Spleen (tissue), 11 donors: ENCODE results near the gene TTC39B. TPM values are rescaled to one million over a fixed set of nuclear protein-coding genes. Genes with fewer than 3 reads are reported as not detected.

Experiments
- DNase-seq: peaks from one replicate; pipeline ENCODE4 v3.0.0-alpha.2; 2020
- H3K27ac ChIP-seq, 8 donors: fragments of 200-600 bp; sonication (generic) in 7 of 8; 1 replicate in 4 of 8; 2 replicates in 4 of 8; pipeline versions ENCODE4 v1.5.0 to v1.8.0; 2016 to 2021; ENCODE audit warnings: inconsistent platforms in 4 of 8, mild to moderate bottlenecking in 4 of 8, moderate library complexity in 1 of 8
- H3K27me3 ChIP-seq, 7 donors: fragments of 200-600 bp; sonication (generic) in 6 of 7; replicated peaks in 1 of 7; 1 replicate in 4 of 7; 2 replicates in 3 of 7; pipeline versions ENCODE4 v1.5.0 to v1.8.0; 2016 to 2021; ENCODE audit warnings: inconsistent platforms in 3 of 7, mild to moderate bottlenecking in 1 of 7
- H3K36me3 ChIP-seq, 6 donors: fragments of 200-600 bp; sonication (generic) in 5 of 6; 1 replicate in 4 of 6; 2 replicates in 2 of 6; pipeline versions ENCODE4 v1.5.0 to v1.8.0; 2016 to 2021; ENCODE audit warnings: inconsistent platforms in 2 of 6
- H3K4me1 ChIP-seq, 6 donors: fragments of 200-600 bp; sonication (generic) in 5 of 6; 1 replicate in 3 of 6; 2 replicates in 3 of 6; pipeline versions ENCODE4 v1.5.0 to v1.8.0; 2016 to 2021; ENCODE audit warnings: inconsistent platforms in 3 of 6
- H3K4me3 ChIP-seq, 8 donors: fragments of 200-600 bp; sonication (generic) in 7 of 8; 1 replicate in 4 of 8; 2 replicates in 4 of 8; pipeline versions ENCODE4 v1.5.0 to v1.8.0; 2016 to 2021; ENCODE audit warnings: inconsistent platforms in 4 of 8, mild to moderate bottlenecking in 4 of 8, moderate library complexity in 2 of 8
- H3K9me3 ChIP-seq, 8 donors: fragments of 200-600 bp; sonication (generic) in 7 of 8; 1 replicate in 4 of 8; 2 replicates in 4 of 8; pipeline versions ENCODE4 v1.5.0 to v1.8.0; 2016 to 2021; ENCODE audit warnings: inconsistent platforms in 4 of 8
- CTCF ChIP-seq, 11 experiments: fragments of 200-600 bp in 7 of 11; fragments of 450-650 bp in 4 of 11; sonication (generic) in 4 of 11; IDR thresholded peaks in 8 of 11; conservative IDR thresholded peaks in 3 of 11; 1 replicate in 7 of 11; 2 replicates in 4 of 11; pipeline versions ENCODE4 v1.4.0 to v1.8.0; 2016 to 2021; ENCODE audit warnings: antibody characterized with exemption in 11 of 11, inconsistent platforms in 4 of 11, mild to moderate bottlenecking in 1 of 11
- POLR2A ChIP-seq, 3 donors: fragments of 450-650 bp; IDR thresholded peaks; one replicate each; pipeline ENCODE4 v1.5.1; 2017; ENCODE audit warnings: antibody characterized with exemption in 3 of 3, mild to moderate bottlenecking in 1 of 3
- POLR2AphosphoS5 ChIP-seq, 3 donors: sonication (generic); formaldehyde crosslinking; IDR thresholded peaks; one replicate each; pipeline ENCODE4 v1.5.1; 2017; ENCODE audit warnings: antibody characterized with exemption in 3 of 3
- WGBS, 5 donors: extraction: QIAGEN DNeasy Blood & Tissue Kit in 3 of 5; methylation state at CpG; one replicate each; pipeline versions ENCODE4 v1.1.5 to v1.1.7; 2013 to 2018; 5-methylcytosine and 5-hydroxymethylcytosine counted together
- intact Hi-C: fragments of 100-400 bp; cut with DNase I; formaldehyde crosslinking; loops from one replicate; pipeline ENCODE4 v1.15.0; 2023; ENCODE audit warnings: low total_unique reads
- polyA plus RNA-seq, 3 donors: library from polyadenylated mRNA; stranded (reverse); fragments of 200-250 nt; gene quantifications; one replicate each; pipeline ENCODE4 v1.2.1, GENCODE V29; 2013
- total RNA-seq, 7 donors: library from RNA; depleted of rRNA in 3 of 7; stranded (reverse); fragments of >200 nt in 3 of 7; fragmentation: NEBNext Ultra II Directional in 4 of 7; extraction: Animal tissue kit (Norgen Biotek cat#: 25700) in 4 of 7; gene quantifications; one replicate each; pipeline versions ENCODE4 v1.1.0 to v1.2.1, GENCODE V29; 2016 to 2021
- donor health status: healthy with polysubstance abuse.
- donor health status: DM: no; HTN: no; CAD: no; lungs with moderate emphysema.
- donor health status: DM: no; HTN: no; CAD: no.
- donor health status: Bipolar disorder and iron deficiency.
- donor health status: healthy.
- donor health status: DM: no; HTN: no; CAD: no.
- donor health status: DM: yes; HTN: yes; CAD: no.

TTC39B gene
- total and polyA plus RNA-seq, 10 donors = 4.8 to 24.1 (median 19.0) TPM

GRCh38 chr9:15268317-15268716 lies 38.7 kb downstream of the TTC39B start:
- 80 to 92% (median 83%) methylated on average over 3 of the region's 3 CpGs for WGBS, 5 donors
- intact Hi-C loops = no loop called here
- Histone ChIP-seq H3K9me3 (no peaks in the 10 kb centered on the region), H3K4me1 (peaks cover 0 to 7% (median 0%) of the 10 kb centered on the region in 6 donors), H3K27me3 (no peaks in the 10 kb centered on the region), H3K36me3 (no peaks in the 10 kb centered on the region), H3K4me3 (no peak overlapping the region), H3K27ac (no peak overlapping the region)
- TF ChIP-seq POLR2AphosphoS5 (IDR thresholded peaks at IDR 0.05) = no peak
- no peak for TF ChIP-seq CTCF (IDR thresholded peaks at IDR 0.05 in 8 of 11, conservative IDR thresholded peaks at IDR 0.05 in 3 of 11)
- no peak for DNase-seq

DNA sequence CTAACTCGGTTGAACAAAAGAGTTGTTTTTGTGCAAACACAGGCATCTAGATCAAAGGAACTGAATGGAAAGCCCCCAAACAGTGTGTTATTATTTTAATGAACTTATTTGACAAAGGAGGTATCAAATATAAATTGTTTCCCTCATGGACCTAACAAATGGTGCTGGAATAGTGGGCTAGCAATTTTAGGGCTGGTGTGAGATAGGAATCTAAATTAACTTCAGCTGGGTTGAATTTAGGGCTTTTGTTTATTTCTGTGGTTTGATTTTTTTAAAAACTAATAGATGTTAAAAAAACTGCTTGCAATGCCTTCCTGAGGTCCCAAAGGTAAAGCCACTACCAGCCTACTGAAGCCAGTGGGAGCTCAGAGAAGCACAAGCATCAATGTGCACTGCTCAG lies 42.1 kb downstream of the TTC39B start:
- WGBS, 5 donors = 84 to 94% (median 88%) methylated on average over 1 of the region's 1 CpG
- TF ChIP-seq CTCF (IDR thresholded peaks at IDR 0.05 in 8 of 11, conservative IDR thresholded peaks at IDR 0.05 in 3 of 11) = no peak
- TF ChIP-seq POLR2AphosphoS5 (IDR thresholded peaks at IDR 0.05) = no peak
- no peak for DNase-seq
- no peak overlapping the region for H3K27ac ChIP-seq
- no peaks in the 10 kb centered on the region for H3K27me3 ChIP-seq
- intact Hi-C loops = no loop called here
- no peaks in the 10 kb centered on the region for H3K36me3 ChIP-seq
- no peaks in the 10 kb centered on the region for H3K9me3 ChIP-seq
- no peak overlapping the region for H3K4me3 ChIP-seq
- peaks cover 0 to 3% (median 0%) of the 10 kb centered on the region in 6 donors for H3K4me1 ChIP-seq

- Histone ChIP-seq H3K4me1 (peaks cover 0 to 3% (median 0%) of the 10 kb centered on the region in 6 donors), H3K36me3 (peaks cover 0 to 6% (median 0%) of the 10 kb centered on the region in 6 donors), H3K27me3 (no peaks in the 10 kb centered on the region), H3K27ac (no peak overlapping the region), H3K9me3 (no peaks in the 10 kb centered on the region), H3K4me3 (no peak overlapping the region)
- intact Hi-C loops = no loop called here
- DNase-seq = no peak
- no peak for TF ChIP-seq CTCF (IDR thresholded peaks at IDR 0.05 in 8 of 11, conservative IDR thresholded peaks at IDR 0.05 in 3 of 11)
- TF ChIP-seq POLR2AphosphoS5 (IDR thresholded peaks at IDR 0.05) = no peak
- 81 to 100% (median 90%) methylated on average over 1 of the region's 1 CpG for WGBS, 5 donors
Observed at GRCh38 chr9:15262581-15262980, 44.4 kb downstream of the TTC39B start.

DNA sequence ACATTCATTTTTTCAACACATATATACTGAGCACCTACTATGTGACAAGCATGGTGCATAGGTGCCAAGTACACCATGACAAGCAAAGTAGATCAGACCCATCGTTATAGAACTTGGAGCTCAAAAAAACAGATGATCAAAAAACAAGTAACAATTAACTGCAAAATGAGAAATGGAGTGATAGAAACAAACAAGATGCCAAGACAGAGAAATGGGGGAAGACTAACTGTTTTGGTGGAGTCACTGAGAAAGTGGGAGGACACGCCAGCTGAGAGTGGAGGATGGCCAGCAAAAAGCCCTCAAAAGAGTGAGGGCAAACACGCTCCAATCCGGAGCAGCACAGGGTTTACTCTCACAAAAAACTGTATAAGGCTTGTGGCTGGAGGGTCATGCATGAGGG lies 50.6 kb downstream of the TTC39B start:
- Histone ChIP-seq H3K9me3 (no peaks in the 10 kb centered on the region), H3K4me1 (no peaks in the 10 kb centered on the region), H3K27me3 (no peaks in the 10 kb centered on the region), H3K36me3 (peaks cover 0 to 6% (median 0%) of the 10 kb centered on the region in 6 donors), H3K4me3 (no peak overlapping the region), H3K27ac (no peak overlapping the region)
- 91 to 99% (median 94%) methylated on average over 4 of the region's 4 CpGs for WGBS, 5 donors
- TF ChIP-seq POLR2A (IDR thresholded peaks at IDR 0.05) = no peak
- TF ChIP-seq POLR2AphosphoS5 (IDR thresholded peaks at IDR 0.05) = no peak
- TF ChIP-seq CTCF (IDR thresholded peaks at IDR 0.05 in 8 of 11, conservative IDR thresholded peaks at IDR 0.05 in 3 of 11) = no peak
- no peak for DNase-seq
- intact Hi-C loops = no loop called here
